Natural killer cell (primary cell): ENCODE data around the gene CXCR5. TPM values are rescaled to one million over a fixed set of nuclear protein-coding genes. Genes with fewer than 3 reads are reported as not detected.

Experiments
- ATAC-seq, 3 donors: fragments of 150-1000 bp in 2 of 3; fragments of 200-7000 bp in 1 of 3; cut with Tn5 transposase; 1 replicate in 1 of 3; 2 replicates in 2 of 3; pipeline ENCODE4 v1.10.0; 2021; ENCODE audit warnings: mild to moderate bottlenecking in 2 of 3, moderate library complexity in 2 of 3
- DNase-seq, 2 donors: peaks; one replicate each; pipeline versions ENCODE4 v3.0.0 to v3.0.0-alpha.2; 2013 to 2021; ENCODE audit warnings: mixed read lengths in 1 of 2
- H3K27ac ChIP-seq: one replicate; pipeline ENCODE4 v1.5.1; 2013; ENCODE audit warnings: mild to moderate bottlenecking, low read length
- H3K27me3 ChIP-seq: one replicate; pipeline ENCODE4 v1.6.1; 2013; ENCODE audit warnings: low read length; ENCODE audit not compliant: control insufficient read depth, insufficient read depth
- H3K36me3 ChIP-seq: one replicate; pipeline ENCODE4 v1.6.1; 2013; ENCODE audit warnings: low read length; ENCODE audit not compliant: control insufficient read depth, insufficient read depth
- H3K4me1 ChIP-seq: one replicate; pipeline ENCODE4 v1.6.1; 2013; ENCODE audit warnings: low read length; ENCODE audit not compliant: control insufficient read depth, insufficient read depth
- H3K4me3 ChIP-seq: one replicate; pipeline ENCODE4 v1.5.1; 2013; ENCODE audit warnings: low read length
- H3K9me3 ChIP-seq: one replicate; pipeline ENCODE4 v1.6.1; 2013; ENCODE audit warnings: low read length; ENCODE audit not compliant: control insufficient read depth, insufficient read depth
- H3K27ac Mint-ChIP-seq, 2 donors: one replicate each; pipeline ENCODE4 v1.8.0; 2022; ENCODE audit warnings: mild to moderate bottlenecking in 2 of 2, mixed read lengths in 2 of 2, moderate library complexity in 1 of 2
- H3K27me3 Mint-ChIP-seq, 2 donors: one replicate each; pipeline ENCODE4 v1.8.0; 2022; ENCODE audit warnings: low read depth in 2 of 2, mixed read lengths in 2 of 2
- H3K36me3 Mint-ChIP-seq: one replicate; pipeline ENCODE4 v1.8.0; 2022; ENCODE audit warnings: mixed read lengths
- H3K4me1 Mint-ChIP-seq, 2 donors: one replicate each; pipeline ENCODE4 v1.8.0; 2022; ENCODE audit warnings: mixed read lengths in 2 of 2
- H3K4me3 Mint-ChIP-seq: one replicate; pipeline ENCODE4 v1.8.0; 2022; ENCODE audit warnings: mild to moderate bottlenecking, moderate library complexity, mixed read lengths
- H3K9me3 Mint-ChIP-seq, 2 donors: one replicate each; pipeline ENCODE4 v1.8.0; 2022; ENCODE audit warnings: mixed read lengths in 2 of 2
- CTCF ChIP-seq: fragments of 200-600 bp; IDR thresholded peaks from one replicate; pipeline ENCODE4 v1.8.0; 2022; ENCODE audit warnings: antibody characterized with exemption
- WGBS: methylation state at CpG from one replicate; pipeline ENCODE4 v1.1.7; 2013; ENCODE audit warnings: missing lambda C conversion rate; ENCODE audit not compliant: insufficient coverage; 5-methylcytosine and 5-hydroxymethylcytosine counted together
- intact Hi-C: fragments of 100-400 bp; cut with micrococcal nuclease; formaldehyde crosslinking; loops from one replicate; pipeline ENCODE4 v1.14.2; 2022
- total RNA-seq, 4 donors: library from RNA; stranded (reverse); fragments of 120-200 nt in 1 of 4; gene quantifications; one replicate each; pipeline versions ENCODE4 v1.2.3 to v1.2.4, GENCODE V29; 2013 to 2022

The CXCR5 gene
- total RNA-seq, 3 donors from 2014 or later (not counting 1 experiment from before 2014, with no cell fraction given): 0.56 to 1.3 (median 0.86) TPM

DNA sequence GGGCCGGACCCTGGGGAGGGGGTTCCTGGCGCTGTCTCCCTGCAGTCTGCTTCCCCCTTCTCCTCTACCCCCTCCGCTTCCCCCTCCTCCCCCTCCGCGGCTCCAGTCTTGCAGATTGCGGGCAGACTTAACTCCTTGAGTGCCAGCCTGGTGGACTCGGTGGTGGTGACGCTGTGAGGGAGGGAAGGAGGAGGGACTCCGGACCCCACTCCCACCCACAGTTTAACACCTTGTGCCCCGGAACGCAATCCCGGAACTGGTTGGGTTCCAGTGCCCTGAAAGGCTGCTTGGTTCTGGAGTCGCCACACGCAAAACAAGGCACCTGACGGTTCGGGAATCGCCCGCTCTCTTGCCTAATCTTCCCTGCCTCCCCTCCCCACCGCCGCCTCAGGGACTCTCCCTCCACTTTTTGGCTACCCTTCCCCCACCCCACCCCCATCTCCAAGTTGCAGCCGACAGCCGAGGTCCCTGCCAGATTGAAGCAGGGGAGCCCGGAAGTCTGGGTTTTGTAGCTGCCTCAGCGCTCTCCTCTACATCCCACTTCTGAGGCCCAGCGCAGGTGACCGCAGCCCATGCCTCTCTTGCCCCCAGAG, 45.9 kb downstream of the CXCR5 start:
- intact Hi-C loops: loop anchor here (1.0 to 5.0 kb wide), 5 partner anchors 22 to 239 kb away; partner anchors contain the start of gene DDX6
- DNase-seq (peak; percentile 64 to 92), ATAC-seq (peak; percentile 2 to 7 (median 7))
- Mint-ChIP-seq H3K4me1 (peaks cover 35 to 49% of the 10 kb centered on the region in 2 donors), H3K36me3 (no peaks in the 10 kb centered on the region), H3K27ac (peak overlapping the region; percentile 95 to 96), H3K9me3 (no peaks in the 10 kb centered on the region), H3K4me3 (peak overlapping the region; percentile 96), H3K27me3 (peaks cover 0 to 3% of the 10 kb centered on the region in 2 donors)
- Histone ChIP-seq H3K27me3 (no peaks in the 10 kb centered on the region), H3K27ac (peak overlapping the region; percentile 98), H3K4me3 (peak overlapping the region; percentile 89), H3K9me3 (no peaks in the 10 kb centered on the region), H3K36me3 (no peaks in the 10 kb centered on the region), H3K4me1 (peaks cover 46% of the 10 kb centered on the region)
- no peak for TF ChIP-seq CTCF
- WGBS: 0% methylated on average over 17 of the region's 26 CpGs

DNA sequence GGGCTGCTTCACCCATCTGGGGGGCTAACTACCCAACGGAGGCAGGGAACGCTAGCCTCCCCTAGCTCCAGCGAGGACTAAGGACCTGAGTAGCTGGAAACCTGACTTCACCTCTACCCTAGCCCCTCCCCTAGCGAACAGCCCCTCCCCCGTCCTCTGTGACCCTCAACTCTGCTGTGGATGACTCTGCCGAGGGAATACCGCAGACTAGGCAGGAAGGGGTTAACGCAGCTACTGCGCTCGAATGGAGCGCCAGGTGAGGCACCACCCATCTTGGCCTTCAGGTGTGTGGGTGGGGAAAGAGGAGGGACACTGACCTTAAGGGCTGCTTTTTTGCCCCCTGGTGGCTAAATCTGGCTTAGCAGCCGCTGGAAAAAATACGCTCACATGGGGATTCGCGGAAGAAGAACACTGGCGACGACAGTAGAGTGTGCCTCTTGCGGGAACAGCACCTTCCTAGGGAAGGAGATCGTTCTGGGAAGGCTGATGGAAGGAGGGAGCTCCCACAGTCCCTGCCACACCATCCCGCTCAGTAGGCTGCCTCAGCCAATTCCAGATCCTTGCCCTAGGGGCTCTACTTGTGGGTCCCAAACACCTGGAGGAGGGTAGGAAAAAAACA, 46.5 kb downstream of the CXCR5 start:
- Mint-ChIP-seq H3K27me3 (peaks cover 0 to 3% of the 10 kb centered on the region in 2 donors), H3K27ac (peak overlapping the region; percentile 95 to 96), H3K4me3 (peak overlapping the region; percentile 96), H3K36me3 (no peaks in the 10 kb centered on the region), H3K9me3 (no peaks in the 10 kb centered on the region), H3K4me1 (peaks cover 35 to 48% of the 10 kb centered on the region in 2 donors)
- Histone ChIP-seq H3K27ac (peak overlapping the region; percentile 98), H3K9me3 (no peaks in the 10 kb centered on the region), H3K4me3 (peak overlapping the region; percentile 89), H3K4me1 (peaks cover 46% of the 10 kb centered on the region), H3K27me3 (no peaks in the 10 kb centered on the region), H3K36me3 (no peaks in the 10 kb centered on the region)
- intact Hi-C loops: loop anchor here (1.0 kb wide), 1 partner anchor 23 kb away; no protein-coding TSS in a partner anchor
- peak; percentile 90 for TF ChIP-seq CTCF
- 0% methylated on average over 19 of the region's 20 CpGs for WGBS
- peak; percentile 84 to 93 for DNase-seq
- peak in 2 of 3 donors; percentile 4 to 6 for ATAC-seq

DNA sequence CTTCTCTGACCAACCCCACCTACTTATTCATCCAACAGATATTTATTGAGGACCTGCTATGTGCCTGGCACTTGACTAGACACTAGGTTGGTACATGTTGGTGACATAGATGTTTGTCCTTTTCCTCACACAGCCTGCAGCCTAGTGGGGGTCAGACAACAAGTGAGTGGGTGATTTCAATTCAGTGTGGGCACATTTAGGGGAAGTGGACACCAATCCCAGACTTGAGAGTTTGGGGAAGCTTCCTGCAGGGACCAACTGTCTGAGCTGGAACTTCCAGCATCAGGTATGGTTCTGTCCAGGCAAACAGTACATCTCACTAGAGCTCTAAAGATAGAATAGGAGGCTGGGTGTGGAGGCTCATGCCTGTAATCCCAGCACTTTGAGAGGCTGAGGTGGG, 47.9 kb downstream of the CXCR5 start:
- Histone ChIP-seq H3K27me3 (no peaks in the 10 kb centered on the region), H3K36me3 (no peaks in the 10 kb centered on the region), H3K4me1 (peaks cover 39% of the 10 kb centered on the region), H3K4me3 (no peak overlapping the region), H3K9me3 (no peaks in the 10 kb centered on the region), H3K27ac (no peak overlapping the region)
- DNase-seq (peak in 1 of 2 donors; percentile 9), ATAC-seq (no peak)
- Mint-ChIP-seq H3K4me1 (peaks cover 29 to 39% of the 10 kb centered on the region in 2 donors), H3K4me3 (no peak overlapping the region), H3K27me3 (no peaks in the 10 kb centered on the region), H3K27ac (no peak overlapping the region), H3K9me3 (no peaks in the 10 kb centered on the region), H3K36me3 (no peaks in the 10 kb centered on the region)
- intact Hi-C loops: no loop called here
- no peak for TF ChIP-seq CTCF
